GM23338 (cell line): ENCODE measurements around the gene RBM19.

Experiments
- CREB1 ChIP-seq: fragments of 250-450 bp; sonication (Bioruptor Pico); IDR thresholded peaks from 2 replicates; pipeline ENCODE4 v1.5.0; 2020; ENCODE audit warnings: low read depth, mild to moderate bottlenecking, moderate library complexity
- CTCF ChIP-seq, 2 experiments: fragments of 200-600 bp in 1 of 2; sonication (generic) in 1 of 2; conservative IDR thresholded peaks; 2 replicates each; pipeline versions ENCODE4 v1.5.1 to v1.6.1; 2016 to 2017; ENCODE audit warnings: antibody characterized with exemption in 2 of 2, low read depth in 2 of 2, mild to moderate bottlenecking in 2 of 2, moderate library complexity in 1 of 2
- EZH2 ChIP-seq: fragments of 200-600 bp; sonication (generic); IDR thresholded peaks from one replicate; pipeline ENCODE4 v1.8.0; 2017; ENCODE audit warnings: antibody characterized with exemption, mild to moderate bottlenecking, low read depth; ENCODE audit not compliant: unreplicated experiment

GRCh38 chr12:113842699-113843098, 123.4 kb downstream of the RBM19 start:
- TF ChIP-seq CTCF (conservative IDR thresholded peaks at IDR 0.05; ENCODE audit: low read depth in 2 of 2) = no peak
- no peak for TF ChIP-seq EZH2
- TF ChIP-seq CREB1 (CRISPR knock-in tag) = no peak
